Measurements from ENCODE around the gene SENP1.
A peak's percentile ranks its signal among the peaks of the same experiment; 100 is the strongest.

SENP1 gene

DNA sequence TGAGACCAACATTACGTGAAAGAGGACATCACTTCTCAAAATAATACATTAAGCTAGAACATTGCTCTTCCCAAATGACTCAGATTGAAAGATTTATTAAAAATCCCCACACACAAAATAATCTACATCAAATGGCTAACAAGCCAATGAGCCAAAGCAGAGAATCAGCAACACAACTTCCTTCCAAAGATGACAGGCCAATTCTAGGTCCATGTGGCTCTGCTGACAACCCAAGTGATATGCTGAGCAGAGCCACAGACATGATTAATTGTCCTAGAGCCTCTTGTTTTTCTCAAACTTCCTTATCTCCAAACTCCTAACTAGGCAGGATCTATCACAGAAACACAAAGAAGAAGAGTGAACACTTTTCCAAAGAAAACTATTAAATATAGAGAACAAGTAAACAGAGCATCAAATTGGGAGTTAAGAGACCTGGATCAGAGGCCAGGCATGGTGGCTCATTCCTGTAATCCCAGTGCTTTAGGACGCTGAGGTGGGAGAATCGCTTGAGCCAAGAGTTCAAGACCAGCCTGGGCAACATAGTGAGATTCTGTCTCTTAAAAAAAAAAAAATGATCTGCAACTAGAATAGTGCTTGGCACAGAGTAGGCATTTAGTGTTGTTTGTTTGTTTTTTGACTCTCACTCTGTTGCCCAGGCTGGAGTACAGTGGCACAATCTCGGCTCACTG, 38.5 kb downstream of the SENP1 start:
- DNase-seq (ENCODE audit: low read depth), result no peak

DNA sequence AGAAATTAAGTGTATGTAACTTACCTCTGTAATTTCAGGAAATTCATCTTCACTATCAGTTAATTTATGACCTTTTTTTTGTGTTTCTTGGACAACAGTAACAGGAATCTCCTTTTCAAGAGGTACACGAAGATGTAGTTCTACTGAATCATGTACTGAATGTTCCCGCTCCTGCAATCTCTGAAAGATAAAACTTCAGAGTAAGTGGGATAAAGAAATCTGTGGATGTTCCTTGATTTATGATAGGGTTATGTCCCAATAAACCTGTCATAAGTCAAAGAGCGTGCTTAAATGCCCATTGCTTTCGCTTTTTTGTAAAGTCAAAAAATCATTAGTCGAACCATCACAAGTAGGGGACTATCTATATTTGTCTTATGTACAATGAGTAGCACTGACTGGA, 40.8 kb downstream of the SENP1 start:
- no peak for DNase-seq (ENCODE audit: low read depth)

DNA sequence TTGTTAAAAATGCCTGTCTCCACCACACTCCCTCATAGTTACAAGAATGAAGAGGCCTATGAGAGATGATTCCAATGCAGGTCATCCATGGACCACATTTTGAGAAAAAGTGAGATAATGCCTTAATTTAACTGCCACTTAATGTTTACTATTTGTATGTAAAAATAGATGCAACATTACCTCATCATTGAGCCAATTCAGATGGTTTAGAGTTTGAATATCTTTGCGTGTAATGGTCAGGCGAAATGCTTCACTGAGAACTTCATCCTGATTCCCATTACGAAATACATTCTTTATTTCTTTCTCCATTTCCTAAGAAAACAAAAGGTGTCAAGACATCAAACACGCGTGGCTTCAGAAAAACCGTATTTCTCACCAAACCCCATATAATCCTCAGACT, 42.3 kb downstream of the SENP1 start:
- DNase-seq (ENCODE audit: low read depth), result no peak

DNA sequence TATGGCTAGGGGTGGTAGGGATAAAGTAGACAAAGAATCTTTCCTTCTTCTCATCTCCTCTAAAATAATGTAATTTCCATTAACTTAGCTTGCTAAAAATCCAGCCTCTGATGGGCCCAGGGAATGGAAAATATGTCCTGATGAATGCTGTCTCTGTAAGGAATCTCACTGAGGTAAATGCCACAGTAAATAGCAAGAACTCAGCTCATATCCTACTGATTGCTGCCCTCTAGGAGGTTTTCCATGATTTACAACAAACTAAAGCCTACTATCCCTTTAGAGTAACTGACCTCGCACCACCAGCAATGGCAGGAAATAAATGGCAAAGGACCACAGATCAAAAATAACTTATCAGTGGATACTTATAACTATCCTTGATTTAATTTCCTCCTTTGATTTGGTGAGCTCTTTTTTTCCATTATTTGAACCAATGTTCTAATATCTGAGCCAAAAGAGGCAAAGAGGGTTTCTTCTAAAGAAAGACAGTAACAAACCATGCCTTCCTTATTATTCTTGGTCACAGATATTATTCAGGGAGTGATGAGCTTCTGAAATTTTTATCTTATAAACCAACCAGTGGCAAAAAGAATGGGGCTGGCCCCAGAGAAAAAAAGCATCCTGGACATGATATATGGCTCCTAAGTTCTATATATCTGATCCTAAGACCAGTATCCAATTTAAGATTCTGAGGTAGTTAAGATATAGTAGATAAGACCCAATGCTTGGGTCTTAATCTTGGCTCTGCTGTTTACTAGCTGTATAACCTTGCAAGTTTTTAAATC, 43.8 kb downstream of the SENP1 start:
- DNase-seq (ENCODE audit: low read depth), result no peak

DNA sequence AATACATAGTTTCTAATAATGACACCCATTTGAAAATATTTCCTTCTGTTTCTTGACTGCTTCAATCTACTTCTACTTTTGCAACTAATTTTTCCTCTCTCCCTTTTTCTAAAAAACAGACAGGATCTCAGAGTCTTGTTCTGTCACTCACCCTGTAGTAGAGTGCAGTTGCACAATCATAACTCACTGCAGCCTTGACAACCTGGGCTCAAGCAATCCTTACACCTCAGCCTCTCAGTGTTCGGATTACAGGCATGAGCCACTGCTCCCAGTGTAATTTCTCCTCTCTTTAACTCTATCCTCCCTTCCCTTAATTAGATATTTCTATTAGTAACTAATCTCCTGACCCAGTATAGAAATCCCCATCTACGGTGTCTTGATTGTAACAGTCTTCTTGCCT, 45.4 kb downstream of the SENP1 start:
- DNase-seq (ENCODE audit: low read depth), result no peak

GRCh38 chr12:48058771-48059170, 47.1 kb downstream of the SENP1 start:
- DNase-seq (ENCODE audit: low read depth), result no peak

DNA sequence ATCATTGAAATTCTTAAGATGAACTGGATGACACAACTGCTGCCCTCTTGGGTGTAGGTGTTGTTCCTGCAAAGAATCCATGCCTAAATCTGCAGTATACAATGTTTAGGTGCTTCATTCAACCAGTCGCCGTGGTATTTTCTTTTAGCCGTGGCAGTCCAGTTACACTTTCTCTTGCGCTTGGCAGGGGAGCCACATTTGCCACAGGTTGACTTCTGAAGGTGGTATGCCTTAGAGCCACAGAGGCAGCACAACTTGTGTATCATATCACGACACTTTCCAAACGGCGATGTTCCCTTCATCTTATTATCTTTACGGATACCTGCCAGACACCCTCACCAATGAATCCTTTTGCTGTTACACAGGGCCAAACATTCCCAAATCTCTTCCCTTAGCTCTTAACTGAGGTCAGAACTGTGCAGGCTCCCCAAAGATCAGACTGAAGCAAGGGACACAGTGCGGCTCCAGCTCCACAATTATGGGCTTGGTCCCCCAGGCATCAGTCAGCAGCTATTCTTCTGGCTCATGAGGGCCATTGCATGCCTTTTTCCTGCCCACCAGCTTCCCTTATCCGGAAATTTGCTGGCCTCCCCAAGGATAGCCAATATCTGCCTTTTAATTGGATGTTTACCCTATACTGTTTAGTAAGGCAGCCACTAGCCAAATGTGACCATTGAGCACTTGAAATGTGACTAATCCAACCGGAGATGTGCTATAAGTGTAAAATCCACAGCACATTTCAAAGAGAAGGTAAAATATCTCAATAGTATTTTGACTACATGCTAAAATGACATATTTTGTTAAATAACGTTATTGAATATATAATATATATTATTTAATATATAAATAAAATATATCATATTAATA, 50.7 kb downstream of the SENP1 start:
- no peak for DNase-seq (ENCODE audit: low read depth)

GRCh38 chr12:48053883-48054282, 52.0 kb downstream of the SENP1 start:
- no peak for DNase-seq (ENCODE audit: low read depth)

DNA sequence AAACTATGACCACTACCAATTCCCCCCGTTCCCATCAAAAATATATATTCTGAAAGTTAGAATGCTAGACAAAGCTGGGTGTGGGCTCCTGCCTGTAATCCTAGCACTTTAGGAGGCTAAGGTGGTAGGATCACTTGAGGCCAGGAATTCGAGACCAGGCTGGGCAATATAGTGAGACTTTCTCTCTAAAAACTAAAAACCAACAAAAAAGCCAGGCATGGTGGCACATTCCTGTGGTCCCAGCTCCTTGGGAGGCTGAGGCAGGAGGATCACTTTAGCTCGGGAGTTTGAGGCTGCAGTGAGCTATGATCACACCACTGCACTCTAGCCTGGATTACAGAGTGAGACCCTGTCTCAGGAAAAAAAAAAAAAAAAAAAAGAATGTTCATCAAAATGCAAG, 52.8 kb downstream of the SENP1 start:
- DNase-seq (ENCODE audit: low read depth), result no peak

- DNase-seq (ENCODE audit: low read depth), result no peak
Measured at GRCh38 chr12:48051681-48052080, 54.2 kb downstream of the SENP1 start.

- DNase-seq (ENCODE audit: low read depth), result no peak
Measured at GRCh38 chr12:48050174-48050573, 55.7 kb downstream of the SENP1 start.

- DNase-seq (ENCODE audit: low read depth), result no peak
Measured at GRCh38 chr12:48045965-48046518, 59.8 kb downstream of the SENP1 start.

GRCh38 chr12:48045061-48045846, 60.6 kb downstream of the SENP1 start:
- DNase-seq (ENCODE audit: low read depth), result no peak

- no peak for DNase-seq (ENCODE audit: low read depth)
Measured at GRCh38 chr12:48044396-48044795, 61.5 kb downstream of the SENP1 start.

- DNase-seq (ENCODE audit: low read depth), result no peak
Measured at GRCh38 chr12:48043771-48044170, 62.1 kb downstream of the SENP1 start.

- DNase-seq (ENCODE audit: low read depth), result no peak
Measured at GRCh38 chr12:48041591-48042423, 64.1 kb downstream of the SENP1 start.

- DNase-seq (ENCODE audit: low read depth), result no peak
Measured at GRCh38 chr12:48040354-48040753, 65.5 kb downstream of the SENP1 start.

GRCh38 chr12:48039151-48039550, 66.7 kb downstream of the SENP1 start:
- DNase-seq (ENCODE audit: low read depth), result no peak

DNA sequence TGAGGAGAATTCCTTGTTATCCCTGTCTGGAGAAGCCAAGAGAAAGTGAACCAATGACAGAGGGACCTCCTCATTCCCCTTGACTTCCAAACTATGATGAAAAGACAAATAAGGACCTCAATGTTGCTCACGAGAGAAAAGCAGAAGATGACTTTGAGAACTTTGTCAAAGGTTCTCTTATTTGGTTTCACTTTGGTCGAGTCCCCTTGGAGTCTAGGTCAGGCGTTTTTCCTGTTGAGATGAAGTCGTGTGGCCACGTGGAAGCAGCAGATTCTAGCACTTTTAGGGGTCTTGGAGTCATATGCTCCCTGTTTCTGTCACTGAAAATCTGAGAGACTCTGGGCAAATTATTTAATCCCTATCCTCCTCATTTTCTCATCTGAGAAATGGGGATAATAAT, 67.8 kb downstream of the SENP1 start:
- DNase-seq (ENCODE audit: low read depth), result no peak

DNA sequence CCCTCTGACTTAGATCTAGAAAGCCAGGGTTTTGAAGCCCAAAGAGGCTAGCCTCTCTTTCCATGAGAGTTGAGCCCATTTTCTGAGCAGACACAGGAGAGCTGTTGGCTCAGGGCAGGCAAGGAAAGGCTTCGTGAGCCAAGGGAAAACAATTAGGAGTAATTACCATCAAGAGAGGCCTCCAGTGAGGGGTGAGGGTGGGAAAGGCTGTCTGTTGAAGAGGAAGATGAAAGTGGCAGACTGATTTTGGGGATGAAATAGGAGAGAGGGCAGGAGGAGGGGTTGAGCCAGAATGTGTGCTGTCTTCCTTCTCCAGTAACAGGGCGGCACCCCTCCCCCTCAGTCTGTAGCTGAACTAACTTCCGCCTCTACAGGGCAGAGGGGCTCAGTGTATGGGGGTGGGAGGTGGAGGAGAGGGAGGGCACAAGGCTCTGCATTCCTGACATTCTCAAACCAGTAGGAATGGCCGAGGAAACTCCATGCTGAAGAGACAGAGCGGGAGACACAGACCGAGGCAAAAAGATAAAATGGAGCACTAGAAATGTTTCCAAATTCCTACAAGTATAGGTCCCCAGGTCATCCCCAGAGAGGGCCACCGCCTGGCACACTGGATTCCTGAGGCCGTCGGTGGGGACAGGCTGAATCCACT, 68.5 kb downstream of the SENP1 start:
- peak; percentile 3 for DNase-seq (ENCODE audit: low read depth)

All from non-pigmented ciliary epithelial cell (primary cell).